Measurements from ENCODE around the gene DEFB115. TPM values are rescaled to one million over a fixed set of nuclear protein-coding genes. Genes with fewer than 3 reads are reported as not detected.

DEFB115 gene
- total RNA-seq, 1 experiment from 2014 or later, result not detected

DNA sequence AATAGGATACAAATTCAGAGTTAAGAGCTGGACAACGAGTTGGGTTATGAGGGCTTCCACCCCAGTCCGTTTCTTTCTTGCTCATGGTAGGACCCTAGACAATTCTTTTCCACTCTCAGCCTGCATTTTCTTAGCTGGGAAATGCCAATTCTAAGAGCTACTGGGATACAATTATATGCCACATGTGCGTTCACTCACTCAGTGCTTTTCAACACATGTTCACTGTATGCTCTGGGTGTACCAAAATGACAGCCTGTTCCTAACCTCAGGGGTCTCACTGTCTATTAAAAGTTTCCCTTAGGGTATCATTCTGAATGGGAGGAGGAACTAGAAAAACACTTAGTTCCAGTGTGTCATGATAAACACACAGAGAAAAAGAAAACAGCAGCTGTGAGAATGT lies 505 bp upstream of the DEFB115 start:
- Mint-ChIP-seq H3K27ac (no peak overlapping the region), H3K4me3 (no peak overlapping the region), H3K9me3 (peaks cover 95% of the 10 kb centered on the region), H3K27me3 (ENCODE audit: low read depth) (peaks cover 5% of the 10 kb centered on the region; the same call in 1 of the 2 replicates), H3K36me3 (peaks cover 73% of the 10 kb centered on the region), H3K4me1 (no peaks in the 10 kb centered on the region)
- no peak for DNase-seq (ENCODE audit: low spot score)
- ChIA-PET CTCF (no interaction called here), POLR2A (no interaction called here)
- TF ChIP-seq, protein P1, sequence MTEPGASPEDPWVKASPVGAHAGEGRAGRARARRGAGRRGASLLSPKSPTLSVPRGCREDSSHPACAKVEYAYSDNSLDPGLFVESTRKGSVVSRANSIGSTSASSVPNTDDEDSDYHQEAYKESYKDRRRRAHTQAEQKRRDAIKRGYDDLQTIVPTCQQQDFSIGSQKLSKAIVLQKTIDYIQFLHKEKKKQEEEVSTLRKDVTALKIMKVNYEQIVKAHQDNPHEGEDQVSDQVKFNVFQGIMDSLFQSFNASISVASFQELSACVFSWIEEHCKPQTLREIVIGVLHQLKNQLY (CRISPR knock-in tag; IDR thresholded peaks at IDR 0.05), result no peak
- TF ChIP-seq ZNF396 (CRISPR knock-in tag; IDR thresholded peaks at IDR 0.05; ENCODE audit: borderline replicate concordance), result no peak
- no peak for TF ChIP-seq SMAD3 (CRISPR knock-in tag; IDR thresholded peaks at IDR 0.05; ENCODE audit: borderline replicate concordance)
- TF ChIP-seq ATF1 (CRISPR knock-in tag; IDR thresholded peaks at IDR 0.05), result no peak
- no peak for TF ChIP-seq PRRX2 (CRISPR knock-in tag; IDR thresholded peaks at IDR 0.05)
- TF ChIP-seq TEAD4 (CRISPR knock-in tag; IDR thresholded peaks at IDR 0.05), result no peak
- TF ChIP-seq ZSCAN18 (CRISPR knock-in tag; IDR thresholded peaks at IDR 0.05), result no peak
- no peak for TF ChIP-seq ZNF671 (CRISPR knock-in tag; IDR thresholded peaks at IDR 0.05)
- TF ChIP-seq, protein P2, sequence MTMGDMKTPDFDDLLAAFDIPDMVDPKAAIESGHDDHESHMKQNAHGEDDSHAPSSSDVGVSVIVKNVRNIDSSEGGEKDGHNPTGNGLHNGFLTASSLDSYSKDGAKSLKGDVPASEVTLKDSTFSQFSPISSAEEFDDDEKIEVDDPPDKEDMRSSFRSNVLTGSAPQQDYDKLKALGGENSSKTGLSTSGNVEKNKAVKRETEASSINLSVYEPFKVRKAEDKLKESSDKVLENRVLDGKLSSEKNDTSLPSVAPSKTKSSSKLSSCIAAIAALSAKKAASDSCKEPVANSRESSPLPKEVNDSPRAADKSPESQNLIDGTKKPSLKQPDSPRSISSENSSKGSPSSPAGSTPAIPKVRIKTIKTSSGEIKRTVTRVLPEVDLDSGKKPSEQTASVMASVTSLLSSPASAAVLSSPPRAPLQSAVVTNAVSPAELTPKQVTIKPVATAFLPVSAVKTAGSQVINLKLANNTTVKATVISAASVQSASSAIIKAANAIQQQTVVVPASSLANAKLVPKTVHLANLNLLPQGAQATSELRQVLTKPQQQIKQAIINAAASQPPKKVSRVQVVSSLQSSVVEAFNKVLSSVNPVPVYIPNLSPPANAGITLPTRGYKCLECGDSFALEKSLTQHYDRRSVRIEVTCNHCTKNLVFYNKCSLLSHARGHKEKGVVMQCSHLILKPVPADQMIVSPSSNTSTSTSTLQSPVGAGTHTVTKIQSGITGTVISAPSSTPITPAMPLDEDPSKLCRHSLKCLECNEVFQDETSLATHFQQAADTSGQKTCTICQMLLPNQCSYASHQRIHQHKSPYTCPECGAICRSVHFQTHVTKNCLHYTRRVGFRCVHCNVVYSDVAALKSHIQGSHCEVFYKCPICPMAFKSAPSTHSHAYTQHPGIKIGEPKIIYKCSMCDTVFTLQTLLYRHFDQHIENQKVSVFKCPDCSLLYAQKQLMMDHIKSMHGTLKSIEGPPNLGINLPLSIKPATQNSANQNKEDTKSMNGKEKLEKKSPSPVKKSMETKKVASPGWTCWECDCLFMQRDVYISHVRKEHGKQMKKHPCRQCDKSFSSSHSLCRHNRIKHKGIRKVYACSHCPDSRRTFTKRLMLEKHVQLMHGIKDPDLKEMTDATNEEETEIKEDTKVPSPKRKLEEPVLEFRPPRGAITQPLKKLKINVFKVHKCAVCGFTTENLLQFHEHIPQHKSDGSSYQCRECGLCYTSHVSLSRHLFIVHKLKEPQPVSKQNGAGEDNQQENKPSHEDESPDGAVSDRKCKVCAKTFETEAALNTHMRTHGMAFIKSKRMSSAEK (CRISPR knock-in tag; IDR thresholded peaks at IDR 0.05; ENCODE audit: borderline replicate concordance), result no peak
- no peak for TF ChIP-seq NFATC4 (CRISPR knock-in tag; IDR thresholded peaks at IDR 0.05)
- TF ChIP-seq FOXP4 (CRISPR knock-in tag; IDR thresholded peaks at IDR 0.05), result no peak
- TF ChIP-seq JAZF1 (CRISPR knock-in tag; IDR thresholded peaks at IDR 0.05), result no peak
- TF ChIP-seq SP1 (CRISPR knock-in tag; conservative IDR thresholded peaks at IDR 0.05), result no peak
- no peak for TF ChIP-seq ZBTB21 (CRISPR knock-in tag; IDR thresholded peaks at IDR 0.05; ENCODE audit: borderline replicate concordance)
- ATAC-seq, result no peak

GRCh38 chr20:31260326-31260932 lies 3.0 kb downstream of the DEFB115 start:
- H3K9me3 Mint-ChIP-seq, result peaks cover 95% of the 10 kb centered on the region
- ATAC-seq (peak; percentile 34), DNase-seq (ENCODE audit: low spot score) (no peak)
- POLR2A ChIA-PET, result no interaction called here
- TF ChIP-seq NFE2L1 (CRISPR knock-in tag; IDR thresholded peaks at IDR 0.05) (no peak), CTCF (IDR thresholded peaks at IDR 0.05) (peak; percentile 43; the same call in 1 of the 2 replicates)
- TF ChIP-seq, protein P2 (CRISPR knock-in tag; IDR thresholded peaks at IDR 0.05; ENCODE audit: borderline replicate concordance), result no peak
- TF ChIP-seq, protein P3, sequence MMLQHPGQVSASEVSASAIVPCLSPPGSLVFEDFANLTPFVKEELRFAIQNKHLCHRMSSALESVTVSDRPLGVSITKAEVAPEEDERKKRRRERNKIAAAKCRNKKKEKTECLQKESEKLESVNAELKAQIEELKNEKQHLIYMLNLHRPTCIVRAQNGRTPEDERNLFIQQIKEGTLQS (CRISPR knock-in tag; conservative IDR thresholded peaks at IDR 0.05), result no peak
- H3K4me3 Mint-ChIP-seq, result no peak overlapping the region
- no peaks in the 10 kb centered on the region for H3K4me1 Mint-ChIP-seq
- peaks cover 83% of the 10 kb centered on the region for H3K36me3 Mint-ChIP-seq
- H3K27ac Mint-ChIP-seq, result no peak overlapping the region
- peaks cover 6% of the 10 kb centered on the region for H3K27me3 Mint-ChIP-seq (ENCODE audit: low read depth)
- CTCF ChIA-PET, result interaction anchor here (1.8 kb wide), 1 partner anchor 243 kb away, joined by 6 read pairs; no protein-coding TSS in a partner anchor
